Measurements from ENCODE around the gene NFIX.

The NFIX gene

GRCh38 chr19:13083627-13084026 is 88.4 kb downstream of the NFIX start:
- no peak overlapping the region for H3K27ac ChIP-seq
- no peak for DNase-seq (ENCODE audit: low read depth, low spot score)

DNA sequence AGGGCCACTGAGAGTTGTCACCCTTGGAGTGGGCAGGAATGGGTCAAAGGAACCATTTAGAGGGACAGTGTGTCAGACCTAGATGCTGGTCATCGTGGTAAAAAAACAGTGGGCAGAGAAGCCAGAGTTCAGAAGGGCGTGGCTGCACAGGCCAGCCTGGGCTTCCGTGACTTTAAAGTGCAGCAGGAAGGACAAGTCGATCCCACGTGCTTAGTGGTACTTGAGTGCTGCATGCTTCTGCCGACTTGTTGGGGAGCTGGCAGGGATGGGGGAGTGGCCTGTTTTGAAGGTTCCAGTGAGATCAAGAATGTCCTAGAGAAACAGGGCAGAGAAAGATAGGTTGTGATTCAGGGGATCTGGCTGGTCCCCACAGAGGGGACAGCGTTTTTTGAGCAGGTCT is 90.4 kb downstream of the NFIX start:
- DNase-seq (ENCODE audit: low read depth, low spot score), result no peak
- H3K27ac ChIP-seq, result no peak overlapping the region

DNA sequence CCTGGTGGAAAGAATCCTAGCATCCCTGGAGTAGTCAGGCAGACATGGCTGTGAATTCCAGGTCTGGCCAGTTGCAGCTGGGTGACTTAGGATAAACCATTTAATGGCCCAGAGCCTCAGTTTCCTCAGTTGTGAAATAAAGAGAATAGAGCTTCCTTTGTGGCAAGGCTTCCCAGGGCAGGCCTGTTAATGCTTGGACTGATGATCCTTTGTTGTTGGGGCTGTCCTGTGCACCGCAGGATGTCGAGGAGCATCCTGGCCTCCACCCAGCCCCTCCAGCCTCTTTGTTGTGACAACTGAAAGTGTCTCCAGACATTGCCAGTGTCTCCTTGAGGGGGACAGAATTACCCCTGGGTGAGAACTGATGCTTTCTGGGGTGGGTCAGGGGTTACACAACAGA is 91.1 kb downstream of the NFIX start:
- DNase-seq (ENCODE audit: low read depth, low spot score), result no peak
- no peak overlapping the region for H3K27ac ChIP-seq

- no peak overlapping the region for H3K27ac ChIP-seq
- DNase-seq (ENCODE audit: low read depth, low spot score), result no peak
These were observed 92.0 kb downstream of the NFIX start for GRCh38 chr19:13087295-13087694.

- no peak for DNase-seq (ENCODE audit: low read depth, low spot score)
- H3K27ac ChIP-seq, result no peak overlapping the region
These were observed 92.7 kb downstream of the NFIX start for GRCh38 chr19:13087795-13088537.

DNA sequence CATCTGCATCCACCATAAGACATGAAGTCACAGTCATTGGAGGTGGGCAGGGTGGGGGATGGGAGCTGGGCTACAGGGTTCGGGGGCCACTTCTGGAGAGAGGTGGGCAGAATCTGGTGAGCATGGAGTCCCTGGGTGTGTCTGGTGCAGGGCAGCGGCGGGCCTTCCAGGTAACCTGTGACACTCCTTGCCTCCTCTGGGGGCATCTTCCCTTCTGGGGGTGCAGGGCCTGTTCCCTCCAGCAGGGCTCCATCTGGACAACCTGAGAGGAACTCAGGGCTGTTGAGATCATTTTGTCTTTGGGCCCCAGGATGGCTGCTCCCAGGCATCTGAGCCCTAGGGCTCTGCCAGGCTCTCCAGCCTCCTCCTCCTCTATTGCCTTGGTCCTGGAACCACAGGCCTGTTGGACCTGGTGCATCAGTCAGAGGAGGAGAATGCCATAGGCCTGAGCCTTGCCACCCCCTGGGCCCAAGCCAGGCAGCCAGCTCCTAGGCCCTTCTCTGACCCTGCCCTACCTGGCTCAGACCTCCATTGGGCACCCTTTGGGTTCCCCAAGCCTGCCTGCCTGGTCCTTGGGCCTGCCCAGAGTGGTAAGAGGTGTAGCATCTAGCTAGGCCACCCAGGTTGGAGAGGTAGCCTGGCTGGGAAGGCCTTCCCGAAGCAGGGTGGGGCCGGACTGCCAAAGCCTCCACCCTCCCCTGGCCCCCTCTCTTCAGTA is 94.0 kb downstream of the NFIX start:
- DNase-seq (ENCODE audit: low read depth, low spot score), result no peak
- no peak overlapping the region for H3K27ac ChIP-seq

- DNase-seq (ENCODE audit: low read depth, low spot score), result no peak
- no peak overlapping the region for H3K27ac ChIP-seq
These were observed 94.7 kb downstream of the NFIX start for GRCh38 chr19:13089857-13090507.

- DNase-seq (ENCODE audit: low read depth, low spot score), result no peak
- H3K27ac ChIP-seq, result no peak overlapping the region
These were observed 95.4 kb downstream of the NFIX start for GRCh38 chr19:13090511-13091231.

DNA sequence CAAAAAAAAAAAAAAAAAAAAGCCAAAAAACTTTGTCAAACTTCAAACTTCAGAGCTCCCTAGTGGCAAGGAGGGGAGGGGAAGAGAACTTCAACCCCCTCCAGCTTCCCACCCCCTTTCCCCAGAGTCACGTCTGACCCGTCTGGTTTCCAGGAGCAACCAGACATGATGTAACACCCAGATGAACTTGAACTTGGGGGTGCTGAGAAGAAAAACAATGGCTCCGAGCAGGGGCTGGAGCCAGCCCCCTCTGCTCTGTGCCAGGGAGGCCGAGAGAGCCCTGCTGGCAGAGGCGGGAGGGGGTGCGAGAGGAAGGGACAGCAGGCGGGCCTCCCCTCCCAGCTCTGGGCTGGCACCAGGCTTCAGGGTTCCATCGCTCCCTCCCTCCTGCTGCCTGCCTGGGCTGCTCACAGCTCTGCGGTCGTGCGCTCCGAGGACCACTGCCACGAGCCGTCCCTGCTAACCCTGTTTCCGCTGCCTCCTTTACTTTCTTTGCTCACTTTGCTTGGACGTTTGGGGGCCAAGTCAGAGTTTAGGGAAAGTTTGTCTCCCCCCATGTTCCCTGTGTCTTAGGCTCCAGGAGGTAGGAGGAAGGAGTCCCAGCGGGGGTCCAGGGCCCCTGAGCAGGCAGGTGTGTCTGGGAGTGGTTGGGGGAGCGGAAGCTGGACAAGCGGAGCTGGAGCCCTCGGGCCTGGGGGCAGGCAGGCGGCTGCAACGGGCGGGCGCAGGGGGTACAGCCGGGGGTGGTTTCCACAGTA is 96.3 kb downstream of the NFIX start:
- no peak overlapping the region for H3K27ac ChIP-seq
- DNase-seq (ENCODE audit: low read depth, low spot score), result no peak

DNA sequence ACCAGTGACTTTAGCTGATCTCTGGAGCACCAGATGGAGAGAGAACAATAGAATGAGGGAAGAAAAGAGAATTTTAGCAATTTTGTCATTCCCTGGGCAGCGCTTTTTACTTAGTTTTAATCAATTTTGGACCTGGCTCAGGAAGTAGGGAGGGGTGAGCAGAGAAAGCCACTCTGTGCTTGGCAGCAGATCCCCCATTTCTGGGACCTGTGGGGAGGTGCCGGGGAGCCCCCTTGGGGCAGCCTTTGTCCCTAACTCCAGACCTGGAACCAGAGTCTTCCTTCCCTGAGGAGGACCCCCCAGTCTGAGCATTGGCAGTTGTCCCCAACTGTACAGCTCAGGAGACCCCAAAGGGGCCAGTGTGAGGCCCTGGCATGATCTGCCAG is 96.9 kb downstream of the NFIX start:
- DNase-seq (ENCODE audit: low read depth, low spot score), result no peak
- H3K27ac ChIP-seq, result no peak overlapping the region

DNA sequence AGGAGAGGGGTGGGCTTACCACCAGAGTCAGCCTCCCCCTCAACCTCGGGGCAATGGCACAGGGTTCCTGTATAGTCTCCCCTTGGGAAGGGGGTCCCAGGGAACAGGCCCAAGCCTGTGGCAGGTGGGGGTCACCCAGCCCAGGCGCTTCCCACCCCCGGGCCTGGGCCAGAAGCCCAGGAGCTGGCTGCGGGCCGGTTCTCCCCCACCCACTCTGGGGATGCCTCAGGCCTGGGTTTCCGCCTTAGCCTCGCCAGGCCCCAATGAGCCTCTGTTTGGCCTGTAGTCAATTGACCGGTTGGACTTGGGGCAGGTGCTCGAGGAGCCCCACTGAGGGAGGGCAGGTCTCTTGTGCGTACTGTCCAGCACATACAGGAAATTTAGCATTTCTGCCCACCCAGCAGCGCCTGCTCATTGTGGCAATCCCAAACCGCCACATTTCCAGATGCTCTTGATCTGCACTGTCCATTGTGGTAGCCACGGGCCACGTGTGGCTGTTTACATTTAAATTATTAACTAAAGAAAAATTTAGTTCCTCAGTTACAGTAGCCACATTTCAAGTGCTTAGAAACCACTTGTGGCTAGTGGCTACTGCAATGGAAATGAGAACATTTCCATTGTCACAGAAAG is 97.4 kb downstream of the NFIX start:
- DNase-seq (ENCODE audit: low read depth, low spot score), result no peak
- no peak overlapping the region for H3K27ac ChIP-seq

- H3K27ac ChIP-seq, result no peak overlapping the region
- peak; percentile 24 for DNase-seq (ENCODE audit: low read depth, low spot score)
These were observed 98.3 kb downstream of the NFIX start for GRCh38 chr19:13093407-13094105.

DNA sequence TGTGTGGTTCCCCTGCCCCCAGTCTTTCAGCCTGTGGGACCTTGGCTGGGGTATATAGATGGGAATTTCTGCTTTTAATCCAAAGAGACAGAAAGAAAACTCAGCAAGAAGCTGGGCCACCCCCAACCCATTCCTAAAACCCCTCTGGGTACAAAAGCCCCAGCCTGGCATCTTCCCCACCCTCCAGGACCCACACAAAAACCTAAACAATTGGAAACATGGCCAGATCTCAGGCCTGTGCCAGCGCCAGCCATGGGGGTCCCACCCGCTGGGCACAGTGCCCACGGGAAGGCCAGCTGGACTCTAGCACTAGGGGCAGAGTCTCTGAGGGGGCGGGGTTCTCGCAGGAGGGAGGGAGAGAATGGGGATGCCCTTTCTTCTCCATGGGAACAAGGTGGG is 98.8 kb downstream of the NFIX start:
- H3K27ac ChIP-seq, result no peak overlapping the region
- DNase-seq (ENCODE audit: low read depth, low spot score), result no peak

DNA sequence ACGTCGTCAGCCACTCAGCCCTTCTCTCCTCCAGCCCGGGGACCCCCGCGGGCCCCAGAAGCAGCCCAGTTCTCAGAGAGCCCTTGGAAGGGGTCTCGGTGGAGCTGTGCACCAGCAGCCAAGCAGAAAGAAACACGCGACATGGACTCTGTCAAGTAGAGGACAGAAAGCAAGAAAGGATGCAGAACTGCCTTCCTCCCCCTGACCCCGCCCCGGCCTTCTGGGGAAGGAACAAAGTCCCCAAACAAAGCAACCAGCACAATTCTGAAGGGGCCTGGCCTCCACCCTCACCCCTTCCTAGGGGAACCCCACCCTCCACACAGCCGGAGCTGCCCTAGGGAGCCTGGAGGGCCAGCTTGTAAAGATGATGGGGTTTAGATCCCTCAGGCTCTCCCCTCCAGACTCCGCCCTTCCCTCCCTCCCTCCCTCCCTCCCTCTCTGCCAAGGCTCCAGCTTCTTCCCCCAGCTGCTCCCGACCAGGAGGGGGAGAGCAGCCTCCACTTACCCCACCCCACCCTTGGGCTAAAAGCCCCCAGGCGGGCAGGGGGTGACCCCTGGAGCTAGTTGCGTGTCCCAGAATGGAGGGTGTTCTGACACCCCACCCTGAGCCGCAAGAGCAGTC is 99.6 kb downstream of the NFIX start:
- no peak overlapping the region for H3K27ac ChIP-seq
- DNase-seq (ENCODE audit: low read depth, low spot score), result no peak

DNA sequence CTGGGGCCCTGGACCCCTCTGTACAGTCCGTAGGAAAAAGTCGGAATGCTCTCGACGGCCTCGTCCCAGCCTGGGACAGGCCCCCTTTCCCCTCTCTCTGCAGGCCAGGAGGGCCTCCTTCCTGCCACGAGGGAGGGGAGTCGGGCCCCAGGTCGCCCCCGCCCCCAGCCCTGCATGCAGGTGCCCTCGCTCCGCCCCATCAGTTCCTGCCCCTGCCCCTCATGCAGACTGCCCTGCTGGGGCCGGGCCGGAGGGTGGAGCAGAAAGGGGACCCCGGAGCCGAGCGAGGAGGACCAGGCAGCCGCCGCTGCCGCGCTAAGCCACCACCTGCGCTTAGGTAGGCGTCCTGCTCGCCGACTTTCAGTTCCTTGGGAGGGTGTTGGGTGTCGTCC is 100.1 kb downstream of the NFIX start:
- H3K27ac ChIP-seq, result no peak overlapping the region
- DNase-seq (ENCODE audit: low read depth, low spot score), result no peak

DNA sequence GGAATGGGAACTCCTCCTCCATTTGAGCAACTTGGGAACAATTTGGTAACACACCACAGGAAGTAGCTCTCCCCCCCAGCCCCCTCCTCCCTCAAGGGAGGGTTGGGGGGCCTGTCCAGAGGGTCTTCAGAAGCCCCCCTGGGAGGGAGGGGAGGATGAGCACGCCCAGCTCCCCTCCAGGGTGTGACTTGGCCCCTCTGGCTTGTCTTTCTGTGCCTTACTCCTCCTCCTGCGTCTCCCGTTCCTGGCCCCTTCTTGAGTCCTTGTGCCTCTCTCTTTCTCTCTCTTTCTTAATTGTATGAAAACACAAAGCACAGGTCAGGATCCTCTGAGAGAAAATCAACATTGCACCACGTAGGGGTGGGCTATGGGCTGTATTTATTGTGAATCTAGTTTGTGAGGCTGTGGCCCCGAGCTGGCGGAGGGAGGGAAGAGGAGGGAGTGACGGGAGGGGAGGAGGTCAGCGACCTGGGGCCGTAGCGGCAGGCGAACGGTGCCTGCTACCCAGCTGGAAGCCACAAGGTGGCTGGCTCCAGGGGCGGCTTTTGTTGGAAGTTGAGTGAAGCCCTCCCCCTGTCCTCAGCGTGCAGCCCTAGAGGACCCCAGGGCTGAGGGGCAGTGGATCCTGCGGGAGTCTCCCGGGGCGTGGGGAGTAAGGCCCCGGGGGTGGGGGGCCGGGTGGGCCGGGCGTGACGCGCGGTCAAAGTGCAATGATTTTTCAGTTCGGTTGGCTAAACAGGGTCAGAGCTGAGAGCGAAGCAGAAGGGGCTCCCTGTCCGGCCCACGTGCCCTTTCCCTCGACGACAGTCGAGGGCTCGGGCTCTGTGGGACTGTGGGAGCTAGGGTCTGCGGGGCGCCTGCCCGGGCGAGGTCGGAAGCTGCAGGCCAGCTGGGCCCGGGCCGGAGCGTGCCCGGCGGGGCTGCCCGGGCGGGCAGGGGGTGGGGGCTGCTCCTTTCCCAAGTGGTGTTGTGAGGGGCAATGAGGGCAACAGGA is 101.0 kb downstream of the NFIX start:
- DNase-seq (ENCODE audit: low read depth, low spot score), result no peak
- no peak overlapping the region for H3K27ac ChIP-seq

DNA sequence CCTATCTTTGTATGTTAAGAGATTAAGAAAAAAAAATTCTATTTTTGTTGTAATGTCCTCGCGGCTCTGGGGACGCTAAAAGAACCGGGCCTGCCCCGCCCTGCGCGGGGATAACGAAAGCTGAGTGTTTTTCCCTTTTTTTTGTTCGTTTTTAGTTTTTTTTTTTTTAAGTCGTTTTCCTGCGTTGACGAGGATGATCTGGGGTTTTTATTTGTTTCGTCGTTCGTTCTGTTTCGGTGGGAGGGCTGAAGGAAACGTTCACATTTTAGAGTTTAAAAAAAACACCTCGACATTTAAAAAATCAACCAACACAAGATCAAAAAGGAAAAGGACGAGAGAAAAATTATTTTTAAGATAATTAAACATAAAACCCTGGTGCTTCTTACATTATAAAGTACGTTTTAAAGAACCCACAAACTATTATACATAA is 101.8 kb downstream of the NFIX start:
- no peak for DNase-seq (ENCODE audit: low read depth, low spot score)
- no peak overlapping the region for H3K27ac ChIP-seq
